Stomach (tissue), 4 donors: Measurements from ENCODE around the gene HSF4.

Experiments used
- CTCF ChIP-seq, 7 experiments: fragments of 450-650 bp in 4 of 7; fragments of 200-600 bp in 3 of 7; sonication (generic) in 3 of 7; IDR thresholded peaks; one replicate each; pipeline ENCODE4 v1.5.1; 2016 to 2019; ENCODE audit warnings: antibody characterized with exemption in 7 of 7, control low read depth in 2 of 7, mild to moderate bottlenecking in 1 of 7
- POLR2AphosphoS5 ChIP-seq, 3 donors: sonication (generic); formaldehyde crosslinking; IDR thresholded peaks; one replicate each; pipeline ENCODE4 v1.6.1; 2016; ENCODE audit warnings: antibody characterized with exemption in 3 of 3

GRCh38 chr16:67149276-67150046, 15.1 kb upstream of the HSF4 start:
- TF ChIP-seq CTCF (IDR thresholded peaks at IDR 0.05) (no peak), POLR2AphosphoS5 (IDR thresholded peaks at IDR 0.05) (no peak)
